ENCODE results near the gene MRPL58.

MRPL58 gene

DNA sequence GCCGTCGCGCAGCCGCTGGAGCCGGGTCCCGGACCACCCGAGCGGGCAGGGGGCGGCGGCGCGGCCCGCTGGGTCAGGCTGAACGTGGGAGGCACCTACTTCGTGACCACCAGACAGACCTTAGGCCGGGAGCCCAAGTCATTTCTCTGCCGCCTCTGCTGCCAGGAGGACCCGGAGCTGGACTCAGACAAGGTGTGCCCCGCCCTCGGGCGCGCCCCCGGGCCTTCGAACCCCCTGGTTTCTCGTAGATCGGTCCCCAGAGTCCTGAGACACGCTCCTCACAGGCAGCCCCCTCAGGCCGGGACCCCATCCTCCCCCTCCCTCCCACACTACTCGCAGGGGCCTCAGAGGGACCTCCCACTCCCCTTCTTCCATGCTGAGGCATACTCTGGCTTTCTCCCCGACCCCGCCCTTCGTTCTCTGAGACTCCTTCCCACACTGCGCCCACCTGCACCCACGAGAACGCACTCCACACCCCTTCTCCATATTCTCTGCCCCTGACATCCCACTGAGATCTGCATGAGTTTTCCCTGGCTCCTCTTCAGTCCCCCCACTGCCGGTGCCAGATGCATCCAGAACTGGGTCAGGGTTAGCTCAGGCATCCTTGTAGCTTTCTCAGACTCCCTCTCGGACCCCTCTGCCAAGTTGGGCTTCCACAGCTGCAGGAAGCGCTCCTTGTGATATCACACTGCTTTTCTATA is 35.1 kb downstream of the MRPL58 start:
- DNase-seq (ENCODE audit: low read depth), result no peak

DNA sequence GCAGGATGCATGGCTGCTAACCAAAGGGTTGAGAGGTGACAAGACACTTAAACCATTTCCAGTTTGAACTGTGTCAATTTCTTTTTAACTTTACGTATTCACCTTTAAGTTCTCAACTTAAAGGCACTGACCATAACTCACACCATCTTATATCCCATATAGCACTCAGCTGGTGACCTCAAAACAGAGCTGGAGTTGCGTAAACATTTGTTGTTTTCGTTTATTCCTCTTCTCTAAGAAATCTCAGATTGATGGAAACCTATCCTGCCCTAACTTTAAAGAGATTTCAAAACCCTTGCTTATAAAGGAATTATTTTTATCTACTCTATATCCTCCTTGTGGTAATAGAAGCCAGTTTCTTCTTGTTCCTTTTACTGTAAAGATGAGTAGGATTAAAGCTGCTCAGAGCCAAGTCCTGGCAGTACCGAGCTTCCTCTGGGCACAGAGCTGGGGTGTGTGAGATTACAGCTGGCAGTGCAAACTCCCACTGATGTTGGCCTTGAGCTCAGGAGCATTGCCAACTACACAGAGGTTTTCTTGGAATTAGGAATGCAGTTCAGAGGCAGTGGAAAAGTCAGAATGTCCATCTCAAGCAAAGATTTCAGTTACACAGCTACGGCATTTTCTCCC is 35.9 kb downstream of the MRPL58 start:
- DNase-seq (ENCODE audit: low read depth), result no peak

DNA sequence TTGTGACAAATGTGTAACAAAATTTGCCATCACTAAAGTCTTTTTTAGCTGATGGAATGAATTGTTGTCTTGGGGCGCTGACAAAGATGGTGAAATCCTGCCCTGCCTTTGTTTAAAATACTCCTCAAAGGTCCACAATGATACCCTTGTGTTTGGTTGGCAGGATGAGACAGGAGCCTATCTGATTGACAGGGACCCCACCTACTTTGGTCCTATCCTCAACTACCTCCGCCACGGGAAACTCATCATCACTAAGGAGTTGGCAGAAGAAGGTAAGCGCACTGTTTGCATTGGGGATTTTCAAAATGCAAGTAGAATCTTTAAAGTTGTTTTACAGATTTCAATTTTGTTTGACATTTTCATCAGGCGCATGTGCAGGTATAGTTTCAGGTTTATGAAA is 36.6 kb downstream of the MRPL58 start:
- DNase-seq (ENCODE audit: low read depth), result no peak

DNA sequence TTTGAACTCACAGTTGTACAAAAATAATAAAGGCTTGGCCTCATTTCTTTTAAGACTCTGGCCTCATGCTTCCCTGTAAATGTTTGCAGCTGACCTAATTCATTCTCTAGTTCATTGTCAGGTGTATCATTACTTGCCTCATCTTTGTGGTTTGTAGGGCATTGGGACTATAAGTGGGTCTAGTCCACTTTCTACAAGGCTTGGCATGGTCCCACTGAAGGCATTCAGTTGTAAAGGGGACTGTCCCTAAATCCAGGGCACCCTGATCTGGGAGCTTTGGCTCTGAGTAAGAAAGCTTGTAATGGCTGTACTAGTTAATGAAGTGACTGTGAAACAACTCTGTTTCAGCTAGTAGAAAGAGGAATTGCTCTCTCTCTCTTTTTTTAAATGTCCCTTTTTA is 37.2 kb downstream of the MRPL58 start:
- no peak for DNase-seq (ENCODE audit: low read depth)

DNA sequence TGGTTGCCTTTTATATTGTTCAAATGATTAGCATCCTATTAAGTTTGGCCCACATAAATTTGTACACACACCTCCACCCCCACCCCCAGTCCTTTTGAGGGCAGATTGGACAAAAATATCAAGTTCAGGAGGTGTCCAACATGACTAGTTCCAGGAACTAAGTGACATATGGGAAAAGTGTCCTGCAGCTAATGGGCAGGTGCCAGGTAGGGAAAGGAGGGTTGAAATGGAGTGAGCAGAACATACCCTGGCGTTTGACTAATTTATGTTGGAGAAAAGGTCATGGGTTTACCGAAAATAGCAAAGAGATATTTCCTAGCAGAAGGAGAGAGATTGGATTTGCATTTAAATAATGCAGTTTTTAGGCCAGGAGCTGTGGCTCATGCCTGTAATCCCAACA is 39.5 kb downstream of the MRPL58 start:
- no peak for DNase-seq (ENCODE audit: low read depth)

DNA sequence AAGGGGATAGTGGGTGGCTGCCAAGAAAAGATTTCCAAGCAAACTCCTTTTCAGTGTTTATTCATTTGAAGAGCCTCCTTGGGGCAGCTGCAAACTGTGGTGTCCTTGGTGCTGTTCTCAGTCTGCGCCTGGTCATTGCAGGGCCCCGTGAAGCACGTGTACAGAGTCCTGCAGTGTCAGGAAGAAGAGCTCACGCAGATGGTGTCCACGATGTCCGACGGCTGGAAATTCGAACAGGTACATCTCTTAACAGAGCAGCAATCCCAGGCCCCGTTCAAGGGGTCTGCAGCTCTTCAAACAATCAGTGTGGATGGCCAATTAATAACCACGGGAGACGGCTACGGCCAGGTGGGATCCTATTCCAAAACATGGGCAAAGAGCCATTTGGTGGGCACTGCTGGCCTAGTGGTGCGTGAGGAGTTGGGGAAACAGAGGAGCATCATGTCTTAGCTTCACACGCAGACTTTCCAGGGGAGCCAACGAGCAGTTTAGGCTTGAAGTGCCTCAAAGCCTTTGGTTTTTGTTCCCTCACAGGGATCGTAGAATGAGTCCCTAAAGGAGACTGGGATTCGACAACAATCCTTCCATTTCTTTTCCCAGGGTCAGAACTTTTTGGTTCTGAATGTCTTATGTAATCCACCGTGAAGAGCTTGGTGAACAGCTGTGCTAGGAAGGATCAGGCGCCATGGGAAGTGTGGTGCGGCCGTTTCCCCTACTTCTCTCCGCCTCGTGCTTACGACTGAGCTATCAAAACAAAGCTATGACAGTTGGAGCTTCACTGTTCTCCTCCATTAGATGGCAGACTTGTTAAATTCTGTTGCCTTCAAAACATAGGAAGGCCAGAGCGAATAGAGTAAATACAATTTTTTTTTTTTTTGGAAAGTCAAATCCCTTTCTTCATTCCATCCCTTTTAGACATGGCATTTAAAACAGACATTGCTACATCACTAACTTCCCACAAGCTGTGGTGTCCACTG is 47.2 kb downstream of the MRPL58 start:
- no peak for DNase-seq (ENCODE audit: low read depth)

DNA sequence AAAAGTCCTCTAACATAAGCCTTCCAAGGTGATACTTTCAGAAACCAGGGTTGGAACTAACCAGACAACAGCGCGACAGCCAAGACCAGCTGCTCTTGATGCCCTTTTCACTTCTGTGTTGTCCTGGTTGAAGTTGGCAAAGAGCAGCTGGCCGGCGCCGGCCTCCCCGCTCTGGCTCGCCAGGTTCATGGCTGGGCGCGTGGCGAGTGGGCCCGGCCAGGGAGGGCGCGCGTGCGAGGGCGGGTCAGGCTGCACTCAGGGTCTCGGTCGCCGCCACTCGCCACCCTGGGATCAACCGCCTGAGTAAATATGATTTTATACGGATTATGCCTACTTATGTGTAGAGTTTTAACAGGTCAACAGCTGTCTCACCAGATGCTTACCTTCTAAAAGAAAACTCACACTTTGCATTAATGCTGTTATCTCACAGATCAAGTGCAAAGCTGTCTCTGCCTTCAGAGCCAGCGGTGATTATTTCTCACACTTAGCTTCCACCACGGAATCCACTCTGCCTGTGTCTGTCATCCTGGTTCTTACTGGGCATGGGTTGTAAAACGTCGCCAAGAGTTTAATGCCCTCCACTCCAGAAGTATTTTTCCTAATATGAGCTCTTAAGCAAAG is 48.1 kb downstream of the MRPL58 start:
- DNase-seq (ENCODE audit: low read depth), result no peak

DNA sequence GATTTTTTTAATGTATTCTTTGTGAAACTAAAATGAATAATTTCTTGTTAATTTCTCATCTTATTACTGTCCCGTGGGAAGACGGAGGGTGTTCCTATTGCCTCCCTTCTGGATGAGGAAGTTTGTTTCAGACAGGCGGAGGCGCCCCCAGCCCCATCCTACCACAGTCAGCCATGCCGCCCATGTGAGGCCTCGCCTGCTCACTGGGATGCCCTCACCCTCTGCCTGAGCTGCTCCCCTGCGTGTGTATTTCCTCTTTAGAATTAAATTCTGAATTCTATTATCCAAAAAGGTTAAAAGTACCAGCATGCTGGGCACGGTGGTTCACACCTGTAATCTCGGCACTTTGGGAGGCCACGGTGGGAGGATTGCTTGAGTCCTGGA is 48.6 kb downstream of the MRPL58 start:
- DNase-seq (ENCODE audit: low read depth), result no peak

DNA sequence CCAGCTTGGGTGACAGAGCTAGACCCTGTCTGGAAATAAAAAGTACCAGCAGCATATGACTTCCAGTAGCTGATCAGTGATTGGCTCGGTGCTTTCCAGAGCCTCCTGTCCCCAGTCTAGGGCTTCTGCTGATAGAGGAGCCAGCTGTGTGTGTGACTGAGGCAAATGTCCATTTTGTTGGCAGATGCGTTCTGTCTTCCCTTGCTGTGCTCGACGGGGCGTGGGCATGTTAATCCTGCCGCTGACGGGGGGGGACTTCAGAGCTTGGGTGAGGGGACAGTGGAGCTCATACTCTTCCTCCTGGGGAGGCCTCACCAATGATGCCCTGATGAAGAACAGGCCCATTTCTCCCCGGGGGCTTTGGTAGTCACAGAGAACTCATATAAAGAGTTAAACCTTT is 49.1 kb downstream of the MRPL58 start:
- no peak for DNase-seq (ENCODE audit: low read depth)

DNA sequence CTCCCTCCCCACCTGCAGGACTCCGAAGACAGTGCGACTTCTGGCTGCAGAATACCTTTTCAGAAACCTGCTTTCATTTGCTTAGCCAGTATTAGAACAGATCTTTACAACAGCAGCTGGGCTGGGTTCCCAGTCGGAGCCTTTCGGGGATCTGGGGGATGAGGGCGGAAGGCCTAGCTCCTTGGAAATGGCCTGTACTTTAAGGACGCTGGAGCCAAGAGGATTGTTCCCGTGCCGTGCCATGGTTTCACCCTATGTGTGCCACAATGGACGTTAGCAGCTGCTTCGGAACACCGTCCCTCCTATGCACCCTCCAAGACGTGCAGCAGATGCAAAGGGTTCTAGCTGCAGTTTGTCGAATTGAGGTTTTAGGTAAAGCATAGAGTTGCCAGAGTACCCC is 50.7 kb downstream of the MRPL58 start:
- DNase-seq (ENCODE audit: low read depth), result no peak

DNA sequence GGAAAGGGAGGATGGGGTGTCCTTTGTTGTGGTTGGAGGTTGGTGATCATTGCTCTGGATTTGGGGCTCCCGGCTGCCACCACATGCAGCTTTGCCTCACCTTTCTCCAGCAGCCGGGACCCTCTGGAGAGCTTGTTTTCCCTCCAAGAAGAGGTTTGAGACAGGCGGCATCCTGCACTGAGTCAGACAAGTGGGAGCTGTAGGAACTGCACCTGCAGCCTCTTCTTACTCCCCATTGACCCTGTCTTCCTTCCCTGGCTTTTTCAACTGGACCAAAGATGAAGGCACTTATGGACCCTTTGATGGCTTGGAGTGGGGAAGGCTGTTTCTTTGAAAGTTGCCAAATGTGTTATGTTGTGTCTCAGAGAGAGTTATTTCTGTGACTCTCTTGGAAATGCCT is 51.2 kb downstream of the MRPL58 start:
- DNase-seq (ENCODE audit: low read depth), result no peak

DNA sequence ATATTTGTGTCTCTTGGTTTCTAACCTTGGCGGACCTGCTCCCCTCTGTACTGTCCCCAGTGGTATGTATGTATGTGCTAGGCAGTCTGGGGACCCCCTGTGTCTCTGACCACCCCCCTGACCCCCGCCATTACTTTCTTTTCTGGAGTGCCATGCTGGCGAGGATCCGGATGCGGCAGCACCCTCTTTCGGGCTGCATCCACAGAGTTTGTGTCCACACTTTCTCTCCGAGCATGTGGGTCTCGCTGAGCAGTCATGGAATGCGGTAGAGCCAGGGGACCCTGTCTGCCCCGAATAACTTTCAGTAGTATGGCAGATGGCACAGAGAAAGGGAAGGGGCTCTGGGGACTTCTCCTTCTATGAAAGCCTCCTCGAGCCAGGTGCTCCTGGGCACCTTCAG is 51.6 kb downstream of the MRPL58 start:
- DNase-seq (ENCODE audit: low read depth), result no peak

DNA sequence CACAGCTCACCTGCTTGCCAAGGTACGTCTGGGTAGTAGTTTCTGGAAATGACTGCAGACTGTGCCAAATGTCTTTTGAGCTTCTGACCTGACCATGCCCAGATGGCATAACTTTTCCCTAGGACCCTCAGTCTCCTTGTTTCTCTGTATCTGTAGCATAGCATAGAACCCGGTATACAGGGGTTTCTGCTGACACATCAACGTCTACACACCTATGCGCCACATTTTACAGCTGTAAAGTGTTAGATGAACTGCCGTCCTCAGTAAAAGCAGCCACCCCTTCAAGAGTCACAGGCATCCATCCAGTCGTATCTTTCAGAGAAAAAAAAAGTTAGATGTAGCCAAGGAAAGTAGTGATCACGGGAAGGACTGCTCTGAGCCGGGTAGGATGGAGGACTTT is 52.0 kb downstream of the MRPL58 start:
- no peak for DNase-seq (ENCODE audit: low read depth)

DNA sequence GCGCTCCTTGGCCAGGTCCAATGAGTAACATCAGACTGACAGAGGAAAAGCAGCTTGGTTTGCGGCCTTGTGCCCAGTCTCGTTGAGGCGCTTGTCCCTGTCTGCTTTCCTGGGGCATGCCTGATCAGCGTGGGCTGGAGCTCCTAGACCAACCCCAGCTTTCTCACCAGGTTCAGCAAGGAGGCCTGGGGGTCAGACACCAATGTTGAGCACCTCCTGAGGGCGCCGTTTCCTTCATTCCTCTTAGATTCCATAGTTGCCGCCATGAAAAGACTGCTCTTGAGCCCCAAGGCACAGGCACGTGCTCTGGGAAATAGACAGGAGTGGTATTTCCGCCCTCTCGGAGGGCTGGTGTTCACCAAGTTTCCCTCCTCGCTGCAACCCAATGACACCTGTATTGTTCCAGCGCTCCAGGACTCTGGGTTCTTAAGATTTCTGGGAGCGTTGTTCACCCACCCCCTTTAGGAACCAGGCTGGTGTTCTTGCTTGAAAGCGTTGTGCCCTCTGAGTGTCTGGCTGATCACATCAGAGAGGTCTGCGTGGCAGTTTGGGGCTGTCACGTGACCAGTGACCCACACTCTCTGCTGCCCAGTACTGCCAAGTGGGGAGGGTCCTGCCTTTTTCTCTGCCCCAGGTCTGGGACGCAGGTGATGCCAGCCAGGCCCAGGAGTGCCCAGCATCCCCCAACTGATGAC is 52.5 kb downstream of the MRPL58 start:
- DNase-seq (ENCODE audit: low read depth), result no peak

DNA sequence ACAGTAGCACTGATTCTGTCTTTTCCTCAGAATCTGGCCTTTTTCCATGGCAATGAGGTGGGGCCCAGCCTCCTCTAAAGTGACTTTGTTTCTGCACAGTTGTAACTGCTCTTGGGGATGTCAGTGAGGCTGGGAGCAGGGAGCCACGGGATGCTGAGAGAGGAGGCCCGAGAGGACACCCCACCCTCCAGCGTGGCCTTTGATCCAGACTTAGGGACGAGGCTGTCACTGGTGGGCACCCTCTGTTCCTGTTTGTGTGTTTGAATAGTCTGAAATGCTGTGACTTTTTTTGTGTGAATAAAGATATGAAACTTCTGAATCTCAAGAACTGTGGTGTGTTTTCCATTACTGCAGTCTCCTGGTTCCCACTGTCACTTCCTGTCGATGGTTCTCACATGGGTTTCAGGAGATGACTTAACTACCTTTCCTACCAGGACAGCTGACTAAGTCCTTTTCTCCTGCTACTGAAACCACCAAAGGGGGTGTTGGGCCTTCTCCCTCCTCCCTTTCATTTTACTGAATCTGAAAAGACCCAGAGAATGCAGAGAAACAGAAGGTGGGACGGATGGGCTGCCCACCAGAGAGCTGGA is 53.2 kb downstream of the MRPL58 start:
- DNase-seq (ENCODE audit: low read depth), result no peak

DNA sequence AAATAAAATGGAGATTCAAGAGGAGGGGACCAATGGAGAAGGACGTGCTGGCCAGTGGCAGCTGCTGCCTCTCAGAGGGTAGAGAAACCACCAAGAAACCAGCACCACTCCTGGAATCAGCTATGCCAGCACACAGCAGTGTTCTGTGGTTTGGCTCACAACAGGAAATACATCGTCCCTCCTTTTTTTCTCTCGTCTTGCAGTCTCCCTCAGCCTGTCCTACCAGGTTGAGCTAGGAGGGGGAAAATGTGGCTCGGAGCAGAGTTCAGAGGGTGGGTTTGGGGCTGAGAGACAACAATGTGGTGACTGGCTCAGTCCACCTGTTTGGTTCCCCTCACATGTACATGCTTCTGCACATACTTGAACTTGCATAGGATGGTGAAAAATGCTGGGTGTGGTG is 55.4 kb downstream of the MRPL58 start:
- DNase-seq (ENCODE audit: low read depth), result no peak

DNA sequence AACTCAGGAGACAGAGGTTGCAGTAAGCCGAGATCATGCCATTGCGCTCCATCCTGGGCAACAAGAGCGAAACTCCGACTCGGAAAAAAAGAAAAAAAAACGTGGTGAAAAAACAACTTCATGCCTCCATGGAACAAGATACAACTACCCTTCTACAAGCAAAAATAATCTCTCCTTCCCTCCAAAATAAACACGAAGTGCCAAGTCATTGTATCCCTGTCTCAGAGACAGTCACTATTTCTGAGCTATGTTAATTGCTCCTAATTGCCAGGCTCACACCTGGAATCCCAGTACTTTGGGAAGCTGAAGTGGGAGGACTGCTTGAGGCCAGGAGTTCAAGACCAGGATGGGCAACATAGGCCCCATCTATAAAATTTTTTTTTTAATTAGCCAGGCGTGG is 56.3 kb downstream of the MRPL58 start:
- DNase-seq (ENCODE audit: low read depth), result no peak

DNA sequence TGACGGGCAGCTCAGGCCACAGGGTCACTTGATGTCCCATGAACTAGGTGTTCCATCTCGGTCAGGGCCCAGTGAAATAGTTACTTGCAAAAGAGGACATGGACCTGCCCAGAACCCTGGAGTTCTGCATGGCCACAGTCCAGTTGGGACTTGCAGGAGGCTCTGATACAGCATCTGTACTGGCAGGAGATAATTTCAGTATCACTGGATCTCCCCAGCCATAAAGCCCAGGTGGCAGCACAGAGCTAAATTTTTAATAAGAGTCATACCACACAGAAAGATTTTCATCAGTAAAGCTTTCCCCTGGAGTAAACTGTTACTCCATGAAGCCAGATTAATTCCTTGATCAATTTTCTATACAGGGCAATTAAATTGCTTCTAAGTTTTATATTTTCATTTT is 57.3 kb downstream of the MRPL58 start:
- no peak for DNase-seq (ENCODE audit: low read depth)
